NCI-H2081 treated with DMSO at 0.1 percent for 48 hours (cell line): ENCODE measurements around the gene LMO3.

ENCODE experiments used
- DNase-seq: peaks from one replicate; lab custom pipeline; 2025; lab: John Stamatoyannopoulos, UW

LMO3 gene

DNA sequence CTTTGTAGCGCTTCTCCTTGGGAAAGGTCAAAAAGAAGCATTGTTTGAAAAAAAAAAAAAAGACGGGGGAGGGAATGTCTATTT is at the start of gene LMO3:
Gene LMO3, minus strand, starts transcription at position 46 of the 84 bp plus-strand sequence. CDS start 5,302 bp downstream, outside the sequence.
- no peak for DNase-seq

- no peak for DNase-seq
Measured at GRCh38 chr12:16636435-16637055, 30.6 kb upstream of the LMO3 start.

GRCh38 chr12:16634786-16635185 is 28.8 kb upstream of the LMO3 start:
- no peak for DNase-seq

- no peak for DNase-seq
Measured at GRCh38 chr12:16626991-16627390, 21.0 kb upstream of the LMO3 start.

GRCh38 chr12:16622338-16622737 is 16.4 kb upstream of the LMO3 start:
- no peak for DNase-seq

GRCh38 chr12:16619537-16619936 is 13.6 kb upstream of the LMO3 start:
- DNase-seq: no peak

- no peak for DNase-seq
Measured at GRCh38 chr12:16618256-16618655, 12.3 kb upstream of the LMO3 start.

- no peak for DNase-seq
Measured at GRCh38 chr12:16613199-16613598, 7.2 kb upstream of the LMO3 start.

DNA sequence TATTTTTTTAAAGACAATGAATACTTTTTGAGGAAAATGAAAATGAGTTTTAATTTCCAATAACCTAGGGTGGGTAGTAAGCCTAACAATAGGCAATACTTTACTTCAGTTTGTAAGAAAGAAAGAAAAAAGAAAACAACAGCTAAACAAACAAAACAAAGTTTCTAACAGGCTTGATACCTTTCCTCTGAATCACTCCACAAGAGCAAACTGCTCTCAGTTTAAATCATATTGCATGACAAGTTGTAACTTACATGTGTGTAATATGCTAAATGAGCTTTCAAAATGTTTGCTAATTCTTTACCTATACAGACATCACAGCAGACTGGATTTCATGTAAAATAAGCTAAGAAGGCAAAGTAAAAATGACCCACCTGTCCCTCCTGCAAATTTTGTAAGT is 6.7 kb upstream of the LMO3 start:
- DNase-seq: no peak

- no peak for DNase-seq
Measured at GRCh38 chr12:16611146-16611545, 5.2 kb upstream of the LMO3 start.

GRCh38 chr12:16610743-16611142 is 4.8 kb upstream of the LMO3 start:
- DNase-seq: peak; percentile 70

GRCh38 chr12:16610001-16610585 is 4.1 kb upstream of the LMO3 start:
- no peak for DNase-seq

DNA sequence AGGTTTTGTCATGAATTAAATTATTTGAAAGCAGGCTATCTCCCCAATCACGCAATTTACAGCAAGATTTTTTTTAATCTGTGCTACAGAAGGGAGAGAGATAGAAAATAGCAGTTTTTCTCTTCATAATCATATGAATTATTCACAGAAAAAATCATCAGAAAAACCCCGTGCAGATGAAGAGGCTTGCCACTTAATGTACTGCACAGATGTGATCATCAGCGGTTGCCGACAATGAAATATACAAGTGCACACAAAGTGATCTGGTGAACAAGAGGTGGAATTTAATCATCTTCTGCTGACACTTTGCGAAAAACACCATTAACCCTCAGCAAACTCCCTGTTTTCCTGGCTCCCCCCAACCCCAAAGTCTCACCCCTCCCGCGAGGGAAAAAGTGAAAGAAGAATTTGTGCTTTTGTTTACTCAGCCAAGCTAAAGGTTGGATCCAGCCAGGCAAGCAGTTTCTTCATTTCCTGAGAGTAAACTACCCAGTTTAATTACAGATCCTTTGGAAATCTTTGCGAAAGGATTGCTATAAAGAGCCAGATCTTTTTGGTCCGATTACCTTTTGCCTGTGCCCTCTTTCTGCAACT is 3.1 kb upstream of the LMO3 start:
- no peak for DNase-seq

GRCh38 chr12:16607906-16608775 is 2.2 kb upstream of the LMO3 start:
- peak; percentile 73 for DNase-seq

- no peak for DNase-seq
Measured at GRCh38 chr12:16606991-16607390, 1.0 kb upstream of the LMO3 start.

DNA sequence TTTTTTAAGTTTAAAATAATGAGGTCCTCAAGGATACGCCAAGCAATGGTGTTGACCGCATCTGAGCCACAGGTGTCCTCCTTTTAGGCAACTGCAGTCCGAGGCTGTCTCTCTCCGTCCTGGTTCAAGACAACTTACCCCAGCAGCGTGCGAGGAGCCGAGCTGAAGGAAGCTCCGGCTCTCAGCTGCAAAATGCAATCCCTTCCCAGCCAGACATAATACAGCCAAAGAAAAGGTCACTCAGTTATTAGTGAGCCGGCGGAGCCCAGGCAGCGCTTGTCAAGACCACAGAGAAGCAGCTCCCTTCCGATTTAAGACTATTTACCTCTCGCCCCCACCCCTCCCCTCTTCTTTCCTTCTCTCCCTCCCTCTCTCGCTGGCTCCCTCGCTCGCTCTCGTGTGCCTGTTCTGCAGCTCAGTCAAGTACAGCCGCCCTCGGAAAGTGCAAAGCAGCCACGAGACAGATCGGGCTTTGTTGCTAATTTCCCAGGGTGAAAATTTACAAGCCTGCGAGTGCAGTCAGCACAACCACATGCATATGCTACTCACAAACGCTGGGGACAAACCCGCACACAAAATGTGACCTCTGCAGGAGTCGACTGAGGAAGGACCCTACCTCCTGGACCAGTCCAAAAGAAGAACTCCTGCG is 363 bp upstream of the LMO3 start:
- DNase-seq: no peak

DNA sequence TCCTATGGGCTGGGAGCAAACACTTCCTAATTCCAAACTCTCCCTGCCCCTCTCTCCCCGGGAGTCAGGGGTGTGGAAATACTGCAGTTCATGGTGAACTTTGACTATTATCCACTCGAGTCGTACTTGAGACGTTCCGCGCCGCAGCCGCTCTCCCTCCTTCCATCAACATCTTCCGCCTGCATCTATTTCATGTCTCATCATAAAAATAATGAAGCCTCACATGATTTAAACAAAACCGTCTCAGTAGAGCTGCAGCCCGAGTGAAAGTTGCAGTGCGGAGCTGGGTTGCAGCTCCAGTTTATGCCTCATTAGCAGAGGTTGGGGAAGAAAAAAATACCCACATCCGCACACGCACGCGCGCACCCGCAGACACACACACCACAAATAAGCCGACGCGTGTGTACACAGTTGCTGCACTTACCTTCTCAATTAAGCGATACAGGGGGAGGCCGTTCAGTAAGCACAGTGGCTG is 283 bp downstream of the LMO3 start:
- peak; percentile 48 for DNase-seq

DNA sequence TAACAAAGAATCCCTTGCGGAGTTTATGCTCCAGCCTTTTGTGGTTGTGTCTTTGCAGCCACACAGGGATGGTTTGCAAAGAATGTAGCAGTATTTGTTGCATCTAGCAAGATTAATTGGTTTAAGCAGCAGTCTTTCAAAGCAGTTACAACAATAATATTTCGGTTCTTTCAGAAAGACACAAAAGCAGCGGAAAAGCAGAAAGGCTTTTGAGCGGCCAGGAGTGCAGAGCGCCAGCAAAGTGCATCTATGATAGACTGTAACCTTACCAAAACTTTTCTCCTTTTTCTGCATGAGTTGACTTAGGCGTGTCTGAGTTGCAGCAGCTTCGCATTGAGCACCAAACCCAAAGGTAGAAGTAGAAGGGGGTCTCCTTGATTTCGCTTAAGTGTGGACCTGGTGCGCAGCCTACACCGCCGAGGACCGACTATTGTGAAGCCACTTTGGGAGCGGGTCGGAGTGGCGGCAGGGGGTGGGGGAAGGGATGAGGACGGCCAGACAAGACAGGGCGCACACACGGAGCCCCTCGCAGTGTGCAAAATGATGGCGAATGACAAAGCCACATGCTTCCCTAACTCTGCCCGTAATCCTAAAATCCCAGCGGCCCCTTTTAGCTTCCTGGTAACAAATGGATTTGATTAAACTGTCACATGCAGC is 1.2 kb downstream of the LMO3 start:
- no peak for DNase-seq

DNA sequence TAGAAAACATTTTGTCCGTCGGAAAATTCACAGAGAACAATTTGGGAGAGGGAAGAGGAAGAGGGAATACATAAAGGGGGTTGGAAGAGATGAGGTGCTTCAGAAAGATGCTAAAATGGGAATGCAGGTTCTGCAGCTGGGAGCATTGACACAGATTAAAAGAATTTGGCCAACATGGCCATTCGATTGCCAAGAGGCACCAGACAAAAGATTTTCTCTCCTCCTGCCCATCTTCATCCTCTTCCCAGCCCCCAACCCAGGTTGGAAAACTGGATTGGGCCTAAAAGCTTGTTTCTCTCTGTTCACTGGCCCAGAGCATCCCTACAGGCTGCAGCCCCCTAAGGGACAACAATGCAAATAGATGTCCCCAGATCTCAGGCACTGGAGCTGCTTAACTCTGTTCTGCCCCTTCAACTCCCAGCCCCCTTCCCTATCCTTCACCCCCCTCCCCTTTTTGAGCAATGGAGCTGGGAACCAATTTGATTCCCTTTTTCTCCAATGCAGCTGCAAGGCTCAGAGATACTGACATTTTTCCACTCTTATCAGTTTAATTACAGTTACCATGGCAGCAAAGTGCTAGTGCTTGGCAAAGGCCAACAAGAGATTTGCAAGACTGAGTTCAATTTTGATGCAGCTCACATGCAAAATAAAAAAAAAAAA is 1.9 kb downstream of the LMO3 start:
- DNase-seq: peak; percentile 75

DNA sequence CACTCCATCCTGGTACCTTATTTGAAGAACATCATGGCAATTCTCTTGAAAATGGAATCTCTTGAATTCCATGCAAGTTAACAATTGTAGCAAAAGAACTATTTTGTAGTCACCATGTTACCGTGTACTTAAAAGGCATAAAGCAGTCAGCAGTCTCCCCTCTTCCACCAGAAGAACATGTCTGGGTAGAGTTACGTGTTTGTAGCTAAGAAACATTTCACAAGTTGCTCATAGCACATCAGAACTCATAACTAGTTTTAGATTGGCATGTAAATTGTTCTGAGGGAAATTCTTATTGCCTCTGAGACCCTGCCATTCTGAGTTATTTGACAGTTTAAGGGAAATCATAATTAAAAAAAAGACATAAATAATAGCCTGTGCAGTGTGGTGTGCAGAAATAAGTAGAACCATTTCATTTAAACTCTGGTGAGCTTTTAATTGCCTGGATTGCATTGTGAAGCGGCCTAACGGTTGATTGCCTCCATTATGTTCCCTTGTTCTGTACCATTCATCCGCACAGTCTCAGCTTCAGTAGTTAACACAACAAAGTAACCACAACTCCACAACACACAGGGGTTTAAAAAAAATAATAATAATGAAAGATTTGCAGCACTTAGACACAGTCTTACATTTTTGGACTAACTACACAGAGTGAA is 2.6 kb downstream of the LMO3 start:
- DNase-seq: no peak

GRCh38 chr12:16602412-16602811 is 3.5 kb downstream of the LMO3 start:
- DNase-seq: no peak
